ENCODE data around the gene NR3C2.

NR3C2 gene

GRCh38 chr4:148441986-148442831, at the start of gene NR3C2:
Gene NR3C2 (minus strand): TSS chr4:148442414.
- DNase-seq (ENCODE audit: insufficient read length, low spot score): peak; percentile 98
- peak; percentile 99 for FAIRE-seq

GRCh38 chr4:148487181-148487580, 45.0 kb upstream of the NR3C2 start:
- FAIRE-seq (no peak), DNase-seq (ENCODE audit: insufficient read length, low spot score) (no peak)

GRCh38 chr4:148481636-148482035, 39.4 kb upstream of the NR3C2 start:
- FAIRE-seq: no peak
- no peak for DNase-seq (ENCODE audit: insufficient read length, low spot score)

- FAIRE-seq: no peak
- no peak for DNase-seq (ENCODE audit: insufficient read length, low spot score)
These were observed 35.1 kb upstream of the NR3C2 start for GRCh38 chr4:148477276-148477675.

- no peak for DNase-seq (ENCODE audit: insufficient read length, low spot score)
- FAIRE-seq: no peak
These were observed 27.7 kb upstream of the NR3C2 start for GRCh38 chr4:148469938-148470337.

GRCh38 chr4:148454835-148455234, 12.6 kb upstream of the NR3C2 start:
- no peak for DNase-seq (ENCODE audit: insufficient read length, low spot score)
- no peak for FAIRE-seq

GRCh38 chr4:148453833-148454232, 11.6 kb upstream of the NR3C2 start:
- DNase-seq (ENCODE audit: insufficient read length, low spot score): no peak
- FAIRE-seq: no peak

- no peak for DNase-seq (ENCODE audit: insufficient read length, low spot score)
- FAIRE-seq: no peak
These were observed 10.8 kb upstream of the NR3C2 start for GRCh38 chr4:148452970-148453369.

- DNase-seq (ENCODE audit: insufficient read length, low spot score): no peak
- no peak for FAIRE-seq
These were observed 7.7 kb upstream of the NR3C2 start for GRCh38 chr4:148449921-148450320.

- FAIRE-seq: no peak
- DNase-seq (ENCODE audit: insufficient read length, low spot score): no peak
These were observed 5.9 kb upstream of the NR3C2 start for GRCh38 chr4:148448141-148448540.

GRCh38 chr4:148447681-148448080, 5.5 kb upstream of the NR3C2 start:
- DNase-seq (ENCODE audit: insufficient read length, low spot score): no peak
- no peak for FAIRE-seq

- DNase-seq (ENCODE audit: insufficient read length, low spot score) (no peak), FAIRE-seq (no peak)
These were observed 3.7 kb upstream of the NR3C2 start for GRCh38 chr4:148445860-148446330.

GRCh38 chr4:148445071-148445859, 3.1 kb upstream of the NR3C2 start:
- FAIRE-seq (no peak), DNase-seq (ENCODE audit: insufficient read length, low spot score) (no peak)

GRCh38 chr4:148444296-148445070, 2.3 kb upstream of the NR3C2 start:
- FAIRE-seq (no peak), DNase-seq (ENCODE audit: insufficient read length, low spot score) (no peak)

GRCh38 chr4:148443512-148444295, 1.5 kb upstream of the NR3C2 start:
- FAIRE-seq (no peak), DNase-seq (ENCODE audit: insufficient read length, low spot score) (no peak)

GRCh38 chr4:148442832-148443511, 758 bp upstream of the NR3C2 start:
- DNase-seq (ENCODE audit: insufficient read length, low spot score) (peak; percentile 23), FAIRE-seq (no peak)

- FAIRE-seq (no peak), DNase-seq (ENCODE audit: insufficient read length, low spot score) (no peak)
These were observed 609 bp downstream of the NR3C2 start for GRCh38 chr4:148441624-148441985.

- no peak for FAIRE-seq
- DNase-seq (ENCODE audit: insufficient read length, low spot score): no peak
These were observed 4.2 kb downstream of the NR3C2 start for GRCh38 chr4:148438047-148438446.

- DNase-seq (ENCODE audit: insufficient read length, low spot score): no peak
These were observed 4.8 kb downstream of the NR3C2 start for GRCh38 chr4:148437439-148437838.

GRCh38 chr4:148436512-148436911, 5.7 kb downstream of the NR3C2 start:
- DNase-seq (ENCODE audit: insufficient read length, low spot score) (no peak), FAIRE-seq (no peak)

More at GRCh38 chr4:148437439-148437838, 4.8 kb downstream of the NR3C2 start:
- no peak for FAIRE-seq
